Measurements from ENCODE around the gene TAS2R43. TPM values are rescaled to one million over a fixed set of nuclear protein-coding genes. Genes with fewer than 3 reads are reported as not detected.
"Not testable (repeated sequence)": the region's sequence is repeated elsewhere in the genome, so short reads cannot be mapped to it uniquely, and the experiment has no call there.

TAS2R43 gene
- total RNA-seq, 1 donor from 2014 or later, result 2.0 TPM

DNA sequence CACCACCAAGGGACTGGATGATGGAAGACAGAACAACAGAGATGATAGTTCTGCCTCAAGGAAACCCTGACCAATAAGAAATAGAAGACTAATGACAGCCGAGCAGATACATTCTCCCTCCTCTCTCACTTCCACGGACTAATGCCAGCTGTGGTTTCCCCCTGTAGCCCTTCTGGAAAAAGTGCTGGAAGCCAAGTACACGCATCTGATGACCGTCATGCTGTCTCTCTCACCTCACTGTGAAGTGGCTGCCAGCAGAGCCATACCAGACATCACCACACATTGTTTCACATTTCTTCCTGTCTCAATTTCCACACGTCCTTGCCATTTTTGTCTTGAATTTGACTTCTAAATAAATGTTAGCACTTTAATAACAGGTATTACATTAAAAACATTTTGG lies 2.9 kb downstream of the TAS2R43 start:
- peaks cover 8% of the 10 kb centered on the region for H3K36me3 Mint-ChIP-seq (ENCODE audit: low read depth)
- intact Hi-C loops (cut with micrococcal nuclease), result no loop called here
- no peaks in the 10 kb centered on the region for H3K27me3 Mint-ChIP-seq (ENCODE audit: insufficient read depth)
- no peak overlapping the region for H3K27ac Mint-ChIP-seq
- DNase-seq (ENCODE audit: low spot score), result no peak
- no peak overlapping the region for H3K4me3 Mint-ChIP-seq
- peaks cover 1% of the 10 kb centered on the region for H3K9me3 Mint-ChIP-seq
- peaks cover 7% of the 10 kb centered on the region for H3K4me1 Mint-ChIP-seq (ENCODE audit: low read depth)

DNA sequence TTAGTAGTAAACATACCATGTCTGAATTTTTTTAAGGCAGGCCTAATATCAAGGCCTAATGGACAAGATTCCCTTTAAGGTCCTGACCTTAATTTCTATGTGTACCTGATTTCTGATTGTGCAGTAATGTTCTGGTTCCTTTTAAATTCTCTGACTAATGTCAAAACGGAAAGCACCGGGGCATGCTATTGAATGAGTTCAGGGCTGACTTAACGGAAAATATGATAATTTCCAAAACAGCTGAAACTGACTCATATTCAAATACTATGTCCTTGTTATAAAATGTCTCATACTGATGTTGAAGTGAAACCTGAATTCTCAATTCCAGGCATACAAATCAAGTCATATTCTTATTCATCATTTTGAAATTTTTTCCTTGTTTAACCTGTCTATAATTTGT lies 6.7 kb downstream of the TAS2R43 start:
- peak overlapping the region; percentile 34 for H3K27ac Mint-ChIP-seq
- no peak for DNase-seq (ENCODE audit: low spot score)
- no peaks in the 10 kb centered on the region for H3K27me3 Mint-ChIP-seq (ENCODE audit: insufficient read depth)
- no peak overlapping the region for H3K4me3 Mint-ChIP-seq
- peaks cover 14% of the 10 kb centered on the region for H3K9me3 Mint-ChIP-seq
- H3K4me1 Mint-ChIP-seq (ENCODE audit: low read depth), result peaks cover 7% of the 10 kb centered on the region
- peaks cover 13% of the 10 kb centered on the region for H3K36me3 Mint-ChIP-seq (ENCODE audit: low read depth)
- intact Hi-C loops (cut with micrococcal nuclease), result loop anchor here (1.0 to 2.0 kb wide), 3 partner anchors 49 to 472 kb away; partner anchors contain the start of genes MAGOHB, SMIM10L1 and TAS2R30

GRCh38 chr12:11081987-11082386 lies 10.1 kb downstream of the TAS2R43 start:
- peaks cover 24% of the 10 kb centered on the region for H3K36me3 Mint-ChIP-seq (ENCODE audit: low read depth)
- intact Hi-C loops (cut with micrococcal nuclease), result no loop called here
- H3K4me1 Mint-ChIP-seq (ENCODE audit: low read depth), result peaks cover 7% of the 10 kb centered on the region
- H3K27me3 Mint-ChIP-seq (ENCODE audit: insufficient read depth), result no peaks in the 10 kb centered on the region
- H3K4me3 Mint-ChIP-seq, result no peak overlapping the region
- DNase-seq (ENCODE audit: low spot score), result no peak
- no peak overlapping the region for H3K27ac Mint-ChIP-seq
- H3K9me3 Mint-ChIP-seq, result peaks cover 19% of the 10 kb centered on the region

DNA sequence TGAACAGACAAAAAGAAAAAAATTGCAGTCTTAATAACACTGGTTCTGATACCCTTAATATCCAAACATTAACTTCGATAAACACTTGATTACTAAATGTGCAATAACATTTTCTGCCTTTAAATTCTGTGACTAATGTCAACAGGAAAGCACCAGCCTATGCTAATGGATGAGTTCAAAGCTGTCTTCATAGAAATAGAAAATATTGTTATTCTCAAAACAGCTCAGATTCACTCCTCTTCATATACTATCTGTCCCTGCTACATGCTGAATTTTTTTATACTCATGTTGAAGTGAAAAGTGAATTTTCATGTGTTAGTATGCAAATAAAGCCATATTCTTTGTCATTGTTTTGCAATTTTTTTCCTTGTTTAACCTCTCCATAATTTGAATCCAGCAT lies 13.9 kb downstream of the TAS2R43 start:
- intact Hi-C loops (cut with micrococcal nuclease), result no loop called here
- Mint-ChIP-seq H3K4me3 (no peak overlapping the region), H3K27me3 (ENCODE audit: insufficient read depth) (no peaks in the 10 kb centered on the region), H3K36me3 (ENCODE audit: low read depth) (peaks cover 16% of the 10 kb centered on the region), H3K9me3 (peaks cover 14% of the 10 kb centered on the region), H3K27ac (no peak overlapping the region), H3K4me1 (ENCODE audit: low read depth) (no peaks in the 10 kb centered on the region)
- no peak for DNase-seq (ENCODE audit: low spot score)

GRCh38 chr12:11075642-11076041 lies 16.5 kb downstream of the TAS2R43 start:
- no peaks in the 10 kb centered on the region for H3K27me3 Mint-ChIP-seq (ENCODE audit: insufficient read depth)
- no peaks in the 10 kb centered on the region for H3K4me1 Mint-ChIP-seq (ENCODE audit: low read depth)
- H3K27ac Mint-ChIP-seq, result no peak overlapping the region
- H3K4me3 Mint-ChIP-seq, result no peak overlapping the region
- H3K36me3 Mint-ChIP-seq (ENCODE audit: low read depth), result peaks cover 11% of the 10 kb centered on the region
- intact Hi-C loops (cut with micrococcal nuclease), result loop anchor here (2.0 kb wide), 1 partner anchor 57 kb away; no protein-coding TSS in a partner anchor
- peaks cover 7% of the 10 kb centered on the region for H3K9me3 Mint-ChIP-seq
- DNase-seq (ENCODE audit: low spot score), result no peak

DNA sequence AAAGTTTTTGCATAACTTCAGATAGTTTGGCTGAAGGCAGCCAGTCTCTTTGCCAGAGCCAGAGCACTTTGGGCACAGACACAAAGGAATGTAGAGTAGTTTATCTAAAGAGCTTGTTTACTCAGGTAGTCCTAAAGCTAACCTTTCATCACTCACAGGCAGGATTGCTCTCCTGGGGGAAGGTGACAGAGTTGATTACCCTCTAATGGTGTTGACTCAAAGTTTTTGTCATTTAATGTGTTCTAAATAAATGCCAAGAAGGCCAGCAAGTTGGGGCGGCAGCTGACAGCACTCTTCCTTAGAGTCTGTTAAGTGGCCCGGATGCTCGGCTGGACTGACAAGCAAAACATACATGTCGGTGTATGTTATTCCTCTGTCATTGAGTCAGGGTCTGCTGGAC lies 20.7 kb downstream of the TAS2R43 start:
- no peaks in the 10 kb centered on the region for H3K9me3 Mint-ChIP-seq
- intact Hi-C loops (cut with micrococcal nuclease), result no loop called here
- no peak overlapping the region for H3K4me3 Mint-ChIP-seq
- DNase-seq (ENCODE audit: low spot score), result no peak
- no peaks in the 10 kb centered on the region for H3K36me3 Mint-ChIP-seq (ENCODE audit: low read depth)
- no peak overlapping the region for H3K27ac Mint-ChIP-seq
- H3K27me3 Mint-ChIP-seq (ENCODE audit: insufficient read depth), result no peaks in the 10 kb centered on the region
- no peaks in the 10 kb centered on the region for H3K4me1 Mint-ChIP-seq (ENCODE audit: low read depth)

- H3K27me3 Mint-ChIP-seq (ENCODE audit: insufficient read depth), result no peaks in the 10 kb centered on the region
- H3K4me1 Mint-ChIP-seq (ENCODE audit: low read depth), result no peaks in the 10 kb centered on the region
- intact Hi-C loops (cut with micrococcal nuclease), result no loop called here
- DNase-seq (ENCODE audit: low spot score), result no peak
- peaks cover under 1% of the 10 kb centered on the region for H3K36me3 Mint-ChIP-seq (ENCODE audit: low read depth)
- H3K4me3 Mint-ChIP-seq, result no peak overlapping the region
- H3K27ac Mint-ChIP-seq, result no peak overlapping the region
- H3K9me3 Mint-ChIP-seq, result no peaks in the 10 kb centered on the region
These were observed 21.1 kb downstream of the TAS2R43 start for GRCh38 chr12:11070999-11071398.

GRCh38 chr12:11069854-11070365 lies 22.2 kb downstream of the TAS2R43 start:
- Mint-ChIP-seq H3K4me3 (no peak overlapping the region), H3K27me3 (ENCODE audit: insufficient read depth) (no peaks in the 10 kb centered on the region), H3K4me1 (ENCODE audit: low read depth) (no peaks in the 10 kb centered on the region), H3K9me3 (peaks cover 4% of the 10 kb centered on the region), H3K27ac (no peak overlapping the region), H3K36me3 (ENCODE audit: low read depth) (peaks cover 8% of the 10 kb centered on the region)
- intact Hi-C loops (cut with micrococcal nuclease), result no loop called here
- no peak for DNase-seq (ENCODE audit: low spot score)

- H3K4me3 Mint-ChIP-seq, result no peak overlapping the region
- no peaks in the 10 kb centered on the region for H3K4me1 Mint-ChIP-seq (ENCODE audit: low read depth)
- intact Hi-C loops (cut with micrococcal nuclease), result no loop called here
- no peak for DNase-seq (ENCODE audit: low spot score)
- no peak overlapping the region for H3K27ac Mint-ChIP-seq
- peaks cover 8% of the 10 kb centered on the region for H3K36me3 Mint-ChIP-seq (ENCODE audit: low read depth)
- peaks cover 7% of the 10 kb centered on the region for H3K9me3 Mint-ChIP-seq
- no peaks in the 10 kb centered on the region for H3K27me3 Mint-ChIP-seq (ENCODE audit: insufficient read depth)
These were observed 24.6 kb downstream of the TAS2R43 start for GRCh38 chr12:11067514-11067913.

DNA sequence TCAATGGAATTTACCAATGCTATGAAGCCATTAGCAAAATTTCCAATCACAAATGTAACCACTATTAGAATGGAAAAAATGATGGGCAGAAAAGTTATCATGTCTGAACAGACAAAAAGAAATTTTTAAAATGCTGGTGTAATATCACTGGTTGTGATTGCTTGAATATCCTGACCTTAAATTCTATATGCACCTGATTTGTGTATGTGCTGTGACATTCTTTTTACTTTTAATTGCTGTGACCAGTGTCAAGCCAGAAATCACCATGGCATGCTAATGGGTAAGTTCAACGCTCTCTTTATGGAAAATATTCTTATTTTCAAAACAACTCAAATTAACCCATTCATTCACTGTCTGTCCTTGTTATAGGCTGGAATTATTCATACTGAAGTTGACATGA lies 29.9 kb downstream of the TAS2R43 start, which contains the start of gene TAS2R46:
Gene TAS2R46, minus strand, starts transcription at position 101 of the 400 bp plus-strand sequence. Its CDS starts 0 bp downstream, at position 101.
- H3K36me3 Mint-ChIP-seq (ENCODE audit: low read depth); DNase-seq (ENCODE audit: low spot score); H3K27ac Mint-ChIP-seq; H3K4me3 Mint-ChIP-seq; H3K27me3 Mint-ChIP-seq (ENCODE audit: insufficient read depth); intact Hi-C loops (cut with micrococcal nuclease); H3K4me1 Mint-ChIP-seq (ENCODE audit: low read depth); H3K9me3 Mint-ChIP-seq: not testable (repeated sequence)

DNA sequence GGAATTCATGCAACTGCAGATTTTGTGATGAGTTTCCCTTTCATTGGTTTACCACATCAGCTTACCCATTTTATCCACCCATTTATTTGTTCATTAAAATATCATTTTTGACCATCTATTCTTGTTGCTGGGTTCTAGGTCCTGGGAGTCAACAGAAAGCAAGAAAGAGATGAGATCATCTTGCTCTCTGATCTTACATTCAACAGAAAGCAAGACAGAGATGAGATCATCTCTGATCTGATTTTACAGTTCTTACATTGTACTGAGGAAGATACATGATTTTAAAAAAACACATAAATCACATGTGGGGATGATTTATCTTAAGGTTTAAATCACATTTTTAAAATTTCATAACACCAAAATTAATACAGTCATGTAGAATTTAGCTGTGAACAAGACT lies 32.3 kb downstream of the TAS2R43 start:
- intact Hi-C loops (cut with micrococcal nuclease), result no loop called here
- peaks cover 4% of the 10 kb centered on the region for H3K9me3 Mint-ChIP-seq

GRCh38 chr12:11059041-11059440 lies 33.1 kb downstream of the TAS2R43 start:
- no peak overlapping the region for H3K27ac Mint-ChIP-seq
- no peaks in the 10 kb centered on the region for H3K27me3 Mint-ChIP-seq (ENCODE audit: insufficient read depth)
- peaks cover 4% of the 10 kb centered on the region for H3K9me3 Mint-ChIP-seq
- intact Hi-C loops (cut with micrococcal nuclease), result no loop called here
- H3K4me1 Mint-ChIP-seq (ENCODE audit: low read depth), result peaks cover 8% of the 10 kb centered on the region
- no peak overlapping the region for H3K4me3 Mint-ChIP-seq
- no peaks in the 10 kb centered on the region for H3K36me3 Mint-ChIP-seq (ENCODE audit: low read depth)
- DNase-seq (ENCODE audit: low spot score), result no peak

More for the DNA sequence above, 32.3 kb downstream of the TAS2R43 start:
- Mint-ChIP-seq H3K36me3 (ENCODE audit: low read depth) (no peaks in the 10 kb centered on the region), H3K4me3 (no peak overlapping the region), H3K27me3 (ENCODE audit: insufficient read depth) (no peaks in the 10 kb centered on the region), H3K27ac (no peak overlapping the region), H3K4me1 (ENCODE audit: low read depth) (peaks cover 8% of the 10 kb centered on the region)
- no peak for DNase-seq (ENCODE audit: low spot score)

DNA sequence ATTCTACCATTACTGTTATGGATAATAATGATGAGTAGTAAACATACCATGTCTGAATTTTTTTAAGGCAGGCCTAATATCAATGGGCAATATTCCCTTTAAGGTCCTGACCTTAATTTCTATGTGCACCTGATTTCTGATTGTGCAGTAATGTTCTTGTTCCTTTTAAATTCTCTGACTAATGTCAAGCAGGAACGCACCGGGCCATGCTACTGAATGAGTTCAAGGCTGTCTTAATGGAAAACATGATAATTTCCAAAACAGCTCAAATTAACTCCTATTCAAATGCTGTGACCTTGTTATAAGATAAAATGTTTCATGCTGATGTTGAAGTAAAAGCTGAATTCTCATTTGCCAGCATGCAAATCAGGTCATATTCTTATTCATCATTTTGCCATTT lies 36.8 kb downstream of the TAS2R43 start:
- peaks cover 17% of the 10 kb centered on the region for H3K9me3 Mint-ChIP-seq
- no peak for DNase-seq (ENCODE audit: low spot score)
- intact Hi-C loops (cut with micrococcal nuclease), result no loop called here
- H3K4me1 Mint-ChIP-seq (ENCODE audit: low read depth), result no peaks in the 10 kb centered on the region
- no peak overlapping the region for H3K27ac Mint-ChIP-seq
- peaks cover 10% of the 10 kb centered on the region for H3K36me3 Mint-ChIP-seq (ENCODE audit: low read depth)
- H3K4me3 Mint-ChIP-seq, result no peak overlapping the region
- no peaks in the 10 kb centered on the region for H3K27me3 Mint-ChIP-seq (ENCODE audit: insufficient read depth)
